Activated CD4-positive, alpha-beta T cell treated with anti-CD3 and anti-CD28 coated beads, Interleukin-2, amount 10 ng/mL, durations not matched to agents 7 days and 5 days (primary cell): ENCODE results near the gene RAF1. TPM values are rescaled to one million over a fixed set of nuclear protein-coding genes. Genes with fewer than 3 reads are reported as not detected.
"Not testable (repeated sequence)": the region's sequence is repeated elsewhere in the genome, so short reads cannot be mapped to it uniquely, and the experiment has no call there.

Source experiments
- CTCF ChIA-PET: fragments of 350-600 bp; sonication (Branson Sonifier 250); formaldehyde crosslinking; loops from one replicate; lab custom pipeline; 2021; ENCODE audit warnings: antibody characterized with exemption; lab: Charles Lee
- POLR2A ChIA-PET: fragments of 350-600 bp; sonication (Branson Sonifier 250); formaldehyde crosslinking; loops from one replicate; lab custom pipeline; 2021; ENCODE audit warnings: antibody characterized with exemption; lab: Charles Lee
- DNase-seq: peaks from one replicate; pipeline ENCODE4 v3.0.0-alpha.2; 2020
- H3K27ac Mint-ChIP-seq: one replicate; pipeline ENCODE4 v1.8.0; 2021; ENCODE audit warnings: mild to moderate bottlenecking, moderate library complexity, mixed read lengths
- H3K27me3 Mint-ChIP-seq: one replicate; pipeline ENCODE4 v1.8.0; 2021; ENCODE audit warnings: mixed read lengths
- H3K36me3 Mint-ChIP-seq: one replicate; pipeline ENCODE4 v1.8.0; 2021; ENCODE audit warnings: low read depth, mixed read lengths
- H3K4me1 Mint-ChIP-seq: one replicate; pipeline ENCODE4 v1.8.0; 2021; ENCODE audit warnings: mixed read lengths
- H3K4me3 Mint-ChIP-seq: one replicate; pipeline ENCODE4 v1.8.0; 2021; ENCODE audit warnings: mild to moderate bottlenecking, moderate library complexity, mixed read lengths
- H3K9me3 Mint-ChIP-seq: one replicate; pipeline ENCODE4 v1.8.0; 2021; ENCODE audit warnings: mixed read lengths
- total RNA-seq, 2 experiments: library from RNA; stranded (reverse); gene quantifications; one replicate each; pipeline ENCODE4 v1.2.3, GENCODE V29; 2021

The RAF1 gene
- total RNA-seq, 2 experiments from 2014 or later = 90.1 to 90.9 TPM

DNA sequence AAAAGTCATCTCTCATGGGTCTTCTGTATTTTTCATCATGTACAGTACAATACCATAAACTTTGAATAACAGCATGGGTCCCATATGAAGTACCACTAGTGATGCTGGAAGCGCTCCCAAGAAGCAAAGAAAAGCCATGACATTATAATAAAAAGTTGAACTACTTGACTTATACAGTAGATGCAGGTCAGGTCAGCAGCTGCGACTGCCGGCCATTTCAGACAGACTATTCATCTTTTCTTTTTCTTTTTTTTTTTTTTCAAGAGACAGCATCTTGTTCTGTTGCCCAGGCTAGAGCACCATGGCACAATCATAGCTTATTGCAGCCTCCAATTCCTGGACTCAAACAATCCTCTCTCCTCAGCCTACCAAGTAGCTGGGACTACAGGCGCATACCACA is 10.2 kb downstream of the RAF1 start:
- DNase-seq = no peak
- Mint-ChIP-seq H3K27me3 (no peaks in the 10 kb centered on the region), H3K36me3 (peaks cover 11% of the 10 kb centered on the region), H3K4me3 (no peak overlapping the region), H3K4me1 (peaks cover 29% of the 10 kb centered on the region), H3K9me3 (no peaks in the 10 kb centered on the region), H3K27ac (no peak overlapping the region)
- ChIA-PET CTCF (interaction anchor here (0.6 to 1.8 kb wide), 4 partner anchors 10 to 188 kb away, joined by 3 to 5 read pairs (median 4); no protein-coding TSS in a partner anchor), POLR2A (no interaction called here)

DNA sequence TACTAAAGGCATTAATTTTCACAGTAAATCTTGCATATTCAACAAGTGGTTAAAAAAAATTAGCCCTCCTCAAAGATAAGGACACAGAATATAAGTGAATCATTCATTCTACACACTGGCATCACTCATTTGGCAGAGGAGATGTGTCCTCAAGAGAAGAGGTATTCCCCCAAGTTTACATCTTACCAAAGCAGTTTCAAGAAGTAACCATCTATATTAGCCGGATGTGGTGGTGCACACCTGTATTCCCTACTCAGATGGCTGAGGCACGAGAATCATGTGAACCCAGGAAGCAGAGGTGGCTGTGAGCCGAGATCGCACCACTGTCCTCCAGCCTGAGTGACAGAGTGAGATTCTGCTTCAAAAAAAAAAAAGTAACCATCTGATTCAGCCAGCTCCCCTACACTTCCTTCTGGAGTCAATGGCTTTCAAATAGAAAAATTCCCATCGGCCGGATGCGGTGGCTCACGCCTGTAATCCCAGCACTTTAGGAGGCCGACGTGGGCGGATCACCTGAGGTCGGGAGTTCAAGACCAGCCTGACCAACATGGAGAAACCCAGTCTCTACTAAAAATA is 15.4 kb downstream of the RAF1 start:
- no peaks in the 10 kb centered on the region for H3K9me3 Mint-ChIP-seq
- H3K4me1 Mint-ChIP-seq = peaks cover 22% of the 10 kb centered on the region
- H3K27ac Mint-ChIP-seq = no peak overlapping the region
- no peak for DNase-seq
- CTCF ChIA-PET = interaction anchor here (0.6 to 0.7 kb wide), 3 partner anchors 16 to 153 kb away, joined by 3 read pairs; no protein-coding TSS in a partner anchor
- no peak overlapping the region for H3K4me3 Mint-ChIP-seq
- H3K27me3 Mint-ChIP-seq = no peaks in the 10 kb centered on the region
- POLR2A ChIA-PET = no interaction called here
- peaks cover 2% of the 10 kb centered on the region for H3K36me3 Mint-ChIP-seq

DNA sequence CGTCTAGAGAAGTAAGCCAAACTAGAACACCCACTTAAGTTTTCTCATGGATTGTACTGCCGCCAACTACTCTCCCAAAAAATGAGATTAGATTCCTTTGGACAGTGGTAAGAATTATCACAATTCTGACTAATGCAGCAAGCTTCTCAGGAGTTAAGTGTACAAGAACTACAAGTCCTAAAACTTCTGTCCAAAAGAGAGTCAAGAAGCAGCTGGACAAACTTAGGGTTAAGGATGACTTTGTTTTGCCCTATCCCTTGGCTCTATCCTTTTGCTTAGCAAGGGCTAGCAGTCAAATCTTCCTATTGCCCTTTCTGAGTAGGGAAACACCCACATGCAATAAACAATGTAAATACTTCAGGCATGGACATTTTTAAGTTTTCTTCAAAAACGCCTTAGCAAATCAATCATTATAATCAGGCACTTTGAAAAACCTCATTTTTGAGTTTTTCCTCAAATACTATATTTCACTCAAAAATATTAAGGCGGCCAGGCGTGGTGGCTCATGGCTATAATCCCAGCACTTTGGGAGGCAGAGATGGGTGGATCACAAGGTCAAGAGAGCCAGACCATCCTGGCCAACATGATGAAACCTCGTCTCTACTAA is 19.5 kb downstream of the RAF1 start:
- ChIA-PET CTCF (interaction anchor here (1.5 kb wide), 1 partner anchor 9 kb away, joined by 4 read pairs; no protein-coding TSS in a partner anchor), POLR2A (no interaction called here)
- Mint-ChIP-seq H3K36me3 (peaks cover 24% of the 10 kb centered on the region), H3K27me3 (no peaks in the 10 kb centered on the region), H3K9me3 (peaks cover 3% of the 10 kb centered on the region), H3K4me3 (no peak overlapping the region), H3K27ac (no peak overlapping the region), H3K4me1 (peaks cover 27% of the 10 kb centered on the region)
- DNase-seq = no peak

DNA sequence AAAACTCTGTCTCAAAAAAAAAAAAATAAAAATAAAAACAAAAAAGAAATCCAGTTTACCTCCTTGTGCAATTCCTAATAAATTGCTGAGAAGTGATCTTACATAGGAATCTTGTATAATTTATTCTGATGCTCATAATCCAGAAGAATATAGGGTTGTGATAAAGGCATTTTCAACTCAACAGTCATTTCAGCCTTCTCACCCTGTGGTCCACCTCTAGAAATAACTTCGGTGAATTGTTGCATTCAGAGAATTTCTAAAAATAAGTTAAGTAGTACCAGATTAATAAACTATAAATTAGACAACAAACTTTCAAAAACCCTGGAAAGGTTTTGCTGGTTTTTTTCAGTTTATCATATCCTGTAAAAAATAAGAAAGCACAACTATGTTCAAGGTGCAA is 20.2 kb downstream of the RAF1 start:
- no peak for DNase-seq
- Mint-ChIP-seq H3K27ac (no peak overlapping the region), H3K27me3 (no peaks in the 10 kb centered on the region), H3K36me3 (peaks cover 28% of the 10 kb centered on the region), H3K9me3 (peaks cover 3% of the 10 kb centered on the region), H3K4me1 (peaks cover 28% of the 10 kb centered on the region), H3K4me3 (no peak overlapping the region)
- CTCF ChIA-PET = interaction anchor here (1.5 kb wide), 1 partner anchor 10 kb away, joined by 4 read pairs; no protein-coding TSS in a partner anchor
- POLR2A ChIA-PET = no interaction called here

DNA sequence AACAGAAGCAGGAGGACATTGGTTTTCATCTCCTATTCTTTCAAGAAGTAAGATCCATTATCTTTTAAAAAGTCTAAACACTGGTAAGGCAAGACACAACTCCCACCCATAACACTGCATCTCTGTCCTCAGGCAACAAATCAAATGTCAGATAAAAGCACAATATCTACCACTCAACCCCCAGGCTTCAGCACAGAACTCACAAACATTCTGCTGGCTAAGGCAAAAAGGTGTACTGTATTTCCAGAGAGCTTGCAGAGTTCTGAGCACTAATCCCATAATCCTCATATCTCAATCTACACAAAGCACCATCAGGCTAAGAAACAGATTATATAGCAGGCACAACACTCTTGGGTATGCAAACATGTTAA is 20.9 kb downstream of the RAF1 start:
- ChIA-PET POLR2A (interaction anchor here (0.6 kb wide), 1 partner anchor 514 kb away, joined by 4 read pairs; no protein-coding TSS in a partner anchor), CTCF (interaction anchor here (0.6 kb wide), 2 partner anchors 14 to 19 kb away, joined by 3 read pairs; no protein-coding TSS in a partner anchor)
- Mint-ChIP-seq H3K4me3 (no peak overlapping the region), H3K4me1 (peaks cover 20% of the 10 kb centered on the region), H3K36me3 (peaks cover 28% of the 10 kb centered on the region), H3K27me3 (no peaks in the 10 kb centered on the region), H3K27ac (no peak overlapping the region), H3K9me3 (peaks cover 3% of the 10 kb centered on the region)
- no peak for DNase-seq

DNA sequence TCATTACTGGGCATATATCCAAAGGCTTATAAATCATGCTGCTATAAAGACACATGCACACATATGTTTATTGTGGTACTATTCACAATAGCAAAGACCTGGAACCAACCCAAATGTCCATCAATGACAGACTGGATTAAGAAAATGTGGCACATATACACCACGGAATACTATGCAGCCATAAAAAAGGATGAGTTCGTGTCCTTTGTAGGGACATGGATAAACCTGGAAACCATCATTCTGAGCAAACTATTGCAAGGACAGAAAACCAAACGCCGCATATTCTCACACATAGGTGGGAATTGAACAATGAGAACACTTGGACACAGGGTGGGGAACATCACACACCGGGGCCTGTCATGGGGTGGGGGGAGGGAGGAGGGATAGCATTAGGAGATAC is 23.1 kb downstream of the RAF1 start:
- POLR2A ChIA-PET, DNase-seq, H3K27ac Mint-ChIP-seq, H3K27me3 Mint-ChIP-seq, H3K4me3 Mint-ChIP-seq, H3K9me3 Mint-ChIP-seq, CTCF ChIA-PET: not testable (repeated sequence)
- Mint-ChIP-seq H3K36me3 (peaks cover 34% of the 10 kb centered on the region), H3K4me1 (peaks cover 17% of the 10 kb centered on the region)

DNA sequence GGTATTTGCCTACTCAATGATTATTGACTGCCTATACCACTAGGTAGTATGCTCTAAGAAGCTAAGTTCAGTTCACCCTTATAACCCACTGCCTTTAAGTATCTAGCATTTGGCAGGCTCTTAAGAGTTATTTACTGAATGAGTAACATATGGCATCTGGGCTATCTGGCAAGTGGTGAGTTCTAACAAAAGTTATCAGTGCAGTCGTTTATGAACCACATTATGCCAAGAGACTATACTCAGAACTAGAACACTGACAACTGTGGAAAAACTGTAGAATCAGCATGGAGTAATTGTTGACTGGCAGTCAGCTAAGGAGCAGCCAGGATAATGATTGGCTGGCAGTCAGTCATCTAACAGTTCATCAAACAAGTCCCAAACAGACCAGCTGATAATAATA is 25.8 kb downstream of the RAF1 start:
- Mint-ChIP-seq H3K27me3 (no peaks in the 10 kb centered on the region), H3K36me3 (peaks cover 40% of the 10 kb centered on the region), H3K4me3 (no peak overlapping the region), H3K9me3 (peaks cover 3% of the 10 kb centered on the region), H3K4me1 (peaks cover 19% of the 10 kb centered on the region), H3K27ac (no peak overlapping the region)
- no peak for DNase-seq
- POLR2A ChIA-PET = no interaction called here
- CTCF ChIA-PET = interaction anchor here (0.5 kb wide), 1 partner anchor 19 kb away, joined by 3 read pairs; no protein-coding TSS in a partner anchor

DNA sequence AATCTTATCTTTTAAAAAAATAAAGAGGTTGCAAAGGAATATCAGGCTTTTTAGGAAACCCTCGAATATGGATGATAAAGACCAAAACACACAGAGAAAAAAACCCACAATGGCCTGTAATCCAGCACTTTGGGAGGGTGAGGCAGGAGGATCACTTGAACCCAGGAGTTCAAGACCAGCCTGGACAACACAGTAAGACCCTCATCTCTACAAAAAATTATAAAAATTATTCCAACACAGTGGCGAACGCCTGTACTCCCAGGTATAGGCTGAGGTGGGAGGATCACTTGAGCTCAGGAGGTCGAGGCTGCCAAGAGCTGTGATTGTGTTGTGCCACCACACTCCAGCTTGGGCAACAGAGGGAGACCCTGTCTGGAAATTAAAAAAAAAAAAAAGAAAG is 30.8 kb downstream of the RAF1 start:
- ChIA-PET CTCF (no interaction called here), POLR2A (interaction anchor here (0.6 kb wide), 1 partner anchor 150 kb away, joined by 3 read pairs; no protein-coding TSS in a partner anchor)
- no peak overlapping the region for H3K4me3 Mint-ChIP-seq
- H3K27me3 Mint-ChIP-seq = no peaks in the 10 kb centered on the region
- peaks cover 9% of the 10 kb centered on the region for H3K4me1 Mint-ChIP-seq
- H3K27ac Mint-ChIP-seq = no peak overlapping the region
- no peak for DNase-seq
- peaks cover 16% of the 10 kb centered on the region for H3K36me3 Mint-ChIP-seq
- H3K9me3 Mint-ChIP-seq = no peaks in the 10 kb centered on the region

DNA sequence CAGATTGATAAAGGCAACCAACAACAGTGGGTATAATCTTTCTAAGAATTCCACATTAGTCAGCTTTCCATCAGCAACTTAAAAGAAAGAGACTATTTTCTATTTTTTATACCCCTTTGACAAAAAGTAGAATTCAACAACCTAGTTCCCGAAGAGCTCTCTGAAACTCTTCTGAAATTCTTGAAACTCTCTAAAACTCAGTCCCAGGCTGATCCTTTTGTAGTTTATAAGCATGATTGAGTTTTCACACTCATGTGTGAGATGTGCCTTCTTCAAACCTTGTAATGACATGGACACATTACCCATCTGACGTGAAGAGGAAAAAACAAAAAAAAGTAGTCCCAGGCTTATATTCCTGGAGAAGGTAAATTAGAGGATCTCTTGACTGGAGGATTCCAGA is 31.4 kb downstream of the RAF1 start:
- Mint-ChIP-seq H3K27me3 (no peaks in the 10 kb centered on the region), H3K4me3 (no peak overlapping the region), H3K36me3 (peaks cover 12% of the 10 kb centered on the region), H3K27ac (no peak overlapping the region), H3K4me1 (peaks cover 10% of the 10 kb centered on the region), H3K9me3 (no peaks in the 10 kb centered on the region)
- POLR2A ChIA-PET = interaction anchor here (0.6 kb wide), 1 partner anchor 149 kb away, joined by 3 read pairs; no protein-coding TSS in a partner anchor
- CTCF ChIA-PET = no interaction called here
- DNase-seq = no peak

DNA sequence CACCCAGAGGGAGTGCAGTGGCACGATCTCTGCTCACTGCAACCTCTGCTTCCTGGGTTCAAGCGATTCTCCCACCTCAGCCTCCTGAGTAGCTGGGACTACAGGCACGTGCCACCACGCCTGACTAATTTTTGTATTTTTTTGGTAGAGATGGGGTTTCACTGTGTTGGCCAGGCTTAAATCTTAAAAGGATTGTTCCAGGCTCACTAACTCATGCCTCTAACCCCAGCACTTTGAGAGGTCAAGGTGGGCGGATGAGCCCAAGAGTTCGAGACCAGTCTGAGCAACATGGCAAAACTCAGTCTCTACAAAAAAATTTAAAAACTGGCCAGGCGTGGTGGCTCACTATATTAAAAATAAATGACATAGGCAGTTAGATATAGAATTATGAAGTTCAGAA is 33.1 kb downstream of the RAF1 start:
- CTCF ChIA-PET, H3K27me3 Mint-ChIP-seq, H3K4me3 Mint-ChIP-seq, POLR2A ChIA-PET, H3K27ac Mint-ChIP-seq, H3K9me3 Mint-ChIP-seq, H3K36me3 Mint-ChIP-seq, DNase-seq: not testable (repeated sequence)
- H3K4me1 Mint-ChIP-seq = peaks cover 17% of the 10 kb centered on the region

DNA sequence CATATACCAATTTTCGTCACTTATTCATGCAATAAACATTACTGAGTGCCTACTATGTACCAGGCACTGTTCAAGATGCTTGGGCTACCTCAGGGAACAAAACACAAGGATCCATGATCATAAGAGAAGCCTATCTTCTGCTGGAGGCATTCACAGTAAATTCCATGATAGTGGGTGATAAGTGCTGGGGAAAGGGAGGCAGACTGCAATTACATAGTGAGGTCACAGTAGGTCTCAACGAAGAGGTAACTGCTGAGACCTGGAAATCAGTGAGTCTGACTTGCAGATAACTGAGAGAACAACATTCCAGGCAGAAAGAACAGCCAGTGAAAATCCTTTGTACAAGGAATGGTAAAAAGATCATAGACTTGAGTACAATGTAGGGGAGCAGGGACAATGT is 33.6 kb downstream of the RAF1 start:
- Mint-ChIP-seq H3K4me1 (peaks cover 22% of the 10 kb centered on the region), H3K27ac (no peak overlapping the region), H3K36me3 (peaks cover 9% of the 10 kb centered on the region), H3K4me3 (no peak overlapping the region), H3K9me3 (no peaks in the 10 kb centered on the region), H3K27me3 (no peaks in the 10 kb centered on the region)
- ChIA-PET CTCF (no interaction called here), POLR2A (interaction anchor here (0.6 kb wide), 1 partner anchor 16 kb away, joined by 3 read pairs; no protein-coding TSS in a partner anchor)
- DNase-seq = no peak

DNA sequence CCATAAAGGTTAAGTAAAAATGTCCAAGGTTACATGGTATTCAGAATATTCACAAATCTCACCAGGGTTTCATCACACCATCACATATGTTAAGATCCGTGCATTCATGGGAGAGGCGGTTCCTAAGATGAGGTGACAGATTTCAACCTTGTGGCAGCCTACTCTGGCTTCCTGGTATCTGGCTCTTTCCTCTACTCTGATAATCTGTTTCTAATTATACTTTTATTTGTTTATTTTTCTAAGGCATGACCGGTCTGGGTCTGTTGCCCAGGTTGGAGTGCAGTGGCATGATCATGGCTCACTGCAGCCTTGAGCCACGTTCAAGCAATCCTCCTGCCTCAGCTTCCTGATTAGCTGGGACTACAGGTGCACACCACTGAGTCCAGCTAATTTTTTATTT is 34.4 kb downstream of the RAF1 start:
- Mint-ChIP-seq H3K36me3 (peaks cover 9% of the 10 kb centered on the region), H3K27ac (no peak overlapping the region), H3K27me3 (no peaks in the 10 kb centered on the region), H3K4me1 (peaks cover 25% of the 10 kb centered on the region), H3K4me3 (no peak overlapping the region), H3K9me3 (no peaks in the 10 kb centered on the region)
- DNase-seq = no peak
- ChIA-PET POLR2A (interaction anchor here (0.6 kb wide), 1 partner anchor 17 kb away, joined by 3 read pairs; no protein-coding TSS in a partner anchor), CTCF (interaction anchor here (0.6 kb wide), 1 partner anchor 13 kb away, joined by 3 read pairs; no protein-coding TSS in a partner anchor)

DNA sequence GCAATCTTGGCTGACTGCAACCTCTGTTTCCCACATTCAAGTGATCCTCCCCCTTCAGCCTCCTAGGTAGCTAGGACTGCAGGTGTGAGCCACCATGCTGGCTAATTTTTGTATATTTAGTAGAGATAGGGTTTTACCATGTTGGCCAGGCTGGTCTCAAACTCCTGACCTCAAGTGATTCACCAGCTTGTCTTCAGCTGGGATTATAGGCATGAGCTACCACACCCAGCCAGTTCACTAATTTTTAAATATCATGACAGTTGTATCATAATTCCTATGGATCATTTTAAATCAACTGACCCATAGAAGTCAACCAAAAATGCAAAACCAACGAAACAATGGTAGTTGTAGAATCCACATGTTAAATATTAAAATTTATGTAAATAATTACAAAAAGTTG is 35.1 kb downstream of the RAF1 start:
- Mint-ChIP-seq H3K9me3 (no peaks in the 10 kb centered on the region), H3K4me1 (peaks cover 27% of the 10 kb centered on the region)
- CTCF ChIA-PET = interaction anchor here (0.7 kb wide), 1 partner anchor 36 kb away, joined by 3 read pairs; no protein-coding TSS in a partner anchor

More for the DNA sequence above, 35.1 kb downstream of the RAF1 start:
- POLR2A ChIA-PET = no interaction called here
- Mint-ChIP-seq H3K36me3 (peaks cover 6% of the 10 kb centered on the region), H3K4me3 (no peak overlapping the region), H3K27ac (no peak overlapping the region), H3K27me3 (no peaks in the 10 kb centered on the region)
- no peak for DNase-seq
